Measurements from ENCODE around the gene LRRC61. TPM values are rescaled to one million over a fixed set of nuclear protein-coding genes. Genes with fewer than 3 reads are reported as not detected.

Gene LRRC61
- total and polyA plus RNA-seq, 2 of the 13 experiments (the other 11 are each of a cell fraction or from before 2014, with no cell fraction given): 33.0 to 34.8 TPM

DNA sequence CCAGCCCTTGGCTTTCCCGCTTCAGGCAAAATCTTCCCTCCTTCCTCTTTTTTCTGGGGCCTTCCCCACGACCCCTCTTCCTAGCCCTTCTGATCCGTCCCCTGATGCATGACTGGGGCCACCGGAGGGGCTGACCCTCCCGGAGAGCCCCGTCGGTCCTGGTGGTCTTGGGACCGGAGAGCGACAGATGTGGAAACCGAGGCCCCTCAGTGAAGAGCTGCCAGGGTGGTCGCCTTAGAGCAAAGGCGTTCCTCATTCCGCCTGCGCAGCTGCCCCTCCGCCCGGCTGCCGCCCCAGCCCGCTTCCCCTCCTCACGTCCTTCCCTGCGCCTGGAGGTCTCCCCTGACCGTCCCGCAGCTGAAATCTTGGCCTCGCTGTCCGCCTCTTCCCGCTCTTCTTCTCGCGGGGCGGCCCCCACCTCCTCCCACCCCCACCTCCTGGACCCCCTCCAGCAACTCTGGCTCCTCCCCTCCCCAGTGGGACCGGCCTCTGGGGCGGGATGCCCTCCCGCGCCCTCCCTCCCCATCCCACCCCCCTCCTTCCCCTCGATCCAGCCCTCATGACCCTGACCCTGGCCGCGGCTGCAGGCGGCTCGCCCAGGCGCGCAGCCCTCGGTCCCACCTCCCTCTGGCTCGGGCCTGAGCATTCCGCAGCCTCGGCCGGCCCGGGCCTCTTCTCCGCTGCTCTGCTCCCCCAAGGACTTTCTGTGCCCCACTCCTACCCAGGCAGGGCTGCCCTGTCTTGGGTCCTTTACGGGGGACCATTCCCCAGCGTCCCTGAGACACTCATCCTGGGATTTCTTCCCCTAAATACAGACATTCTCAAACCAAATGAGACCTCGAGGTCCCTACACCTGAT is 18.3 kb downstream of the LRRC61 start, which contains the start of gene RARRES2 (continued):
- TF ChIP-seq, protein P1, sequence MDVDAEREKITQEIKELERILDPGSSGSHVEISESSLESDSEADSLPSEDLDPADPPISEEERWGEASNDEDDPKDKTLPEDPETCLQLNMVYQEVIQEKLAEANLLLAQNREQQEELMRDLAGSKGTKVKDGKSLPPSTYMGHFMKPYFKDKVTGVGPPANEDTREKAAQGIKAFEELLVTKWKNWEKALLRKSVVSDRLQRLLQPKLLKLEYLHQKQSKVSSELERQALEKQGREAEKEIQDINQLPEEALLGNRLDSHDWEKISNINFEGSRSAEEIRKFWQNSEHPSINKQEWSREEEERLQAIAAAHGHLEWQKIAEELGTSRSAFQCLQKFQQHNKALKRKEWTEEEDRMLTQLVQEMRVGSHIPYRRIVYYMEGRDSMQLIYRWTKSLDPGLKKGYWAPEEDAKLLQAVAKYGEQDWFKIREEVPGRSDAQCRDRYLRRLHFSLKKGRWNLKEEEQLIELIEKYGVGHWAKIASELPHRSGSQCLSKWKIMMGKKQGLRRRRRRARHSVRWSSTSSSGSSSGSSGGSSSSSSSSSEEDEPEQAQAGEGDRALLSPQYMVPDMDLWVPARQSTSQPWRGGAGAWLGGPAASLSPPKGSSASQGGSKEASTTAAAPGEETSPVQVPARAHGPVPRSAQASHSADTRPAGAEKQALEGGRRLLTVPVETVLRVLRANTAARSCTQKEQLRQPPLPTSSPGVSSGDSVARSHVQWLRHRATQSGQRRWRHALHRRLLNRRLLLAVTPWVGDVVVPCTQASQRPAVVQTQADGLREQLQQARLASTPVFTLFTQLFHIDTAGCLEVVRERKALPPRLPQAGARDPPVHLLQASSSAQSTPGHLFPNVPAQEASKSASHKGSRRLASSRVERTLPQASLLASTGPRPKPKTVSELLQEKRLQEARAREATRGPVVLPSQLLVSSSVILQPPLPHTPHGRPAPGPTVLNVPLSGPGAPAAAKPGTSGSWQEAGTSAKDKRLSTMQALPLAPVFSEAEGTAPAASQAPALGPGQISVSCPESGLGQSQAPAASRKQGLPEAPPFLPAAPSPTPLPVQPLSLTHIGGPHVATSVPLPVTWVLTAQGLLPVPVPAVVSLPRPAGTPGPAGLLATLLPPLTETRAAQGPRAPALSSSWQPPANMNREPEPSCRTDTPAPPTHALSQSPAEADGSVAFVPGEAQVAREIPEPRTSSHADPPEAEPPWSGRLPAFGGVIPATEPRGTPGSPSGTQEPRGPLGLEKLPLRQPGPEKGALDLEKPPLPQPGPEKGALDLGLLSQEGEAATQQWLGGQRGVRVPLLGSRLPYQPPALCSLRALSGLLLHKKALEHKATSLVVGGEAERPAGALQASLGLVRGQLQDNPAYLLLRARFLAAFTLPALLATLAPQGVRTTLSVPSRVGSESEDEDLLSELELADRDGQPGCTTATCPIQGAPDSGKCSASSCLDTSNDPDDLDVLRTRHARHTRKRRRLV (CRISPR knock-in tag; IDR thresholded peaks at IDR 0.05): no peak
- TF ChIP-seq ISL2 (CRISPR knock-in tag; IDR thresholded peaks at IDR 0.05): 0 out of 2 replicates have a peak, but pooled peaks have one; percentile 11
- TF ChIP-seq, protein P2, sequence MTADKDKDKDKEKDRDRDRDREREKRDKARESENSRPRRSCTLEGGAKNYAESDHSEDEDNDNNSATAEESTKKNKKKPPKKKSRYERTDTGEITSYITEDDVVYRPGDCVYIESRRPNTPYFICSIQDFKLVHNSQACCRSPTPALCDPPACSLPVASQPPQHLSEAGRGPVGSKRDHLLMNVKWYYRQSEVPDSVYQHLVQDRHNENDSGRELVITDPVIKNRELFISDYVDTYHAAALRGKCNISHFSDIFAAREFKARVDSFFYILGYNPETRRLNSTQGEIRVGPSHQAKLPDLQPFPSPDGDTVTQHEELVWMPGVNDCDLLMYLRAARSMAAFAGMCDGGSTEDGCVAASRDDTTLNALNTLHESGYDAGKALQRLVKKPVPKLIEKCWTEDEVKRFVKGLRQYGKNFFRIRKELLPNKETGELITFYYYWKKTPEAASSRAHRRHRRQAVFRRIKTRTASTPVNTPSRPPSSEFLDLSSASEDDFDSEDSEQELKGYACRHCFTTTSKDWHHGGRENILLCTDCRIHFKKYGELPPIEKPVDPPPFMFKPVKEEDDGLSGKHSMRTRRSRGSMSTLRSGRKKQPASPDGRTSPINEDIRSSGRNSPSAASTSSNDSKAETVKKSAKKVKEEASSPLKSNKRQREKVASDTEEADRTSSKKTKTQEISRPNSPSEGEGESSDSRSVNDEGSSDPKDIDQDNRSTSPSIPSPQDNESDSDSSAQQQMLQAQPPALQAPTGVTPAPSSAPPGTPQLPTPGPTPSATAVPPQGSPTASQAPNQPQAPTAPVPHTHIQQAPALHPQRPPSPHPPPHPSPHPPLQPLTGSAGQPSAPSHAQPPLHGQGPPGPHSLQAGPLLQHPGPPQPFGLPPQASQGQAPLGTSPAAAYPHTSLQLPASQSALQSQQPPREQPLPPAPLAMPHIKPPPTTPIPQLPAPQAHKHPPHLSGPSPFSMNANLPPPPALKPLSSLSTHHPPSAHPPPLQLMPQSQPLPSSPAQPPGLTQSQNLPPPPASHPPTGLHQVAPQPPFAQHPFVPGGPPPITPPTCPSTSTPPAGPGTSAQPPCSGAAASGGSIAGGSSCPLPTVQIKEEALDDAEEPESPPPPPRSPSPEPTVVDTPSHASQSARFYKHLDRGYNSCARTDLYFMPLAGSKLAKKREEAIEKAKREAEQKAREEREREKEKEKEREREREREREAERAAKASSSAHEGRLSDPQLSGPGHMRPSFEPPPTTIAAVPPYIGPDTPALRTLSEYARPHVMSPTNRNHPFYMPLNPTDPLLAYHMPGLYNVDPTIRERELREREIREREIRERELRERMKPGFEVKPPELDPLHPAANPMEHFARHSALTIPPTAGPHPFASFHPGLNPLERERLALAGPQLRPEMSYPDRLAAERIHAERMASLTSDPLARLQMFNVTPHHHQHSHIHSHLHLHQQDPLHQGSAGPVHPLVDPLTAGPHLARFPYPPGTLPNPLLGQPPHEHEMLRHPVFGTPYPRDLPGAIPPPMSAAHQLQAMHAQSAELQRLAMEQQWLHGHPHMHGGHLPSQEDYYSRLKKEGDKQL (CRISPR knock-in tag; IDR thresholded peaks at IDR 0.05; ENCODE audit: low read depth): no peak
- peak; percentile 31; the same call in 1 of the 2 replicates for TF ChIP-seq TBX2 (CRISPR knock-in tag; IDR thresholded peaks at IDR 0.05; ENCODE audit: borderline replicate concordance)
- no peak for TF ChIP-seq HOXD1 (CRISPR knock-in tag; IDR thresholded peaks at IDR 0.05)
- no peak for TF ChIP-seq RBM22 (optimal IDR thresholded peaks at IDR 0.05; ENCODE audit: low read length)
- no peak for TF ChIP-seq GABPA (IDR thresholded peaks at IDR 0.05; ENCODE audit: low read depth, low read length)
- no peak for TF ChIP-seq GABPA (CRISPR knock-in tag; IDR thresholded peaks at IDR 0.05; ENCODE audit: low read depth)
- no peak for TF ChIP-seq SMARCC2 (IDR thresholded peaks at IDR 0.05)
- no peak for TF ChIP-seq ZNF326 (CRISPR knock-in tag; IDR thresholded peaks at IDR 0.05; ENCODE audit: borderline replicate concordance)
- TF ChIP-seq ZNF264 (CRISPR knock-in tag; IDR thresholded peaks at IDR 0.05): 0 out of 2 replicates have a peak, but pooled peaks have one; percentile 26
- no peak for TF ChIP-seq XBP1 (CRISPR knock-in tag; IDR thresholded peaks at IDR 0.05)
- peak; percentile 59 for TF ChIP-seq AGO1 (IDR thresholded peaks at IDR 0.05; ENCODE audit: low read depth, low read length, poor library complexity, severe bottlenecking)
- 0 out of 2 replicates have a peak, but pooled peaks have one; percentile 8 for TF ChIP-seq NR2C2 (CRISPR knock-in tag; IDR thresholded peaks at IDR 0.05; ENCODE audit: borderline replicate concordance)
- no peak for TF ChIP-seq ZNF773 (CRISPR knock-in tag; IDR thresholded peaks at IDR 0.05; ENCODE audit: borderline replicate concordance)
- TF ChIP-seq SALL2 (CRISPR knock-in tag; IDR thresholded peaks at IDR 0.05): 0 out of 2 replicates have a peak, but pooled peaks have one; percentile 19
- no peak for TF ChIP-seq ARHGAP35 (CRISPR knock-in tag; IDR thresholded peaks at IDR 0.05; ENCODE audit: borderline replicate concordance)
- TF ChIP-seq ZNF44 (CRISPR knock-in tag; IDR thresholded peaks at IDR 0.05): no peak
- TF ChIP-seq SIN3A (IDR thresholded peaks at IDR 0.05; ENCODE audit: borderline replicate concordance, low read depth, low read length): peak; percentile 57; the same call in 1 of the 2 replicates

Measured in HepG2 (cell line).